Loucy (cell line): Measurements from ENCODE around the gene ERICH6.
A peak's percentile ranks its signal among the peaks of the same experiment; 100 is the strongest.

Source experiments
- H2AFZ ChIP-seq: fragments of 200-600 bp; sonication (generic); 2 replicates; pipeline ENCODE4 v1.6.0; 2016; ENCODE audit warnings: antibody characterized with exemption, mild to moderate bottlenecking, low read length, moderate library complexity
- H3F3A ChIP-seq: fragments of 200-600 bp; 2 replicates; pipeline ENCODE4 v1.6.0; 2016; ENCODE audit warnings: antibody characterized with exemption, low read depth, mild to moderate bottlenecking
- H3K27me3 ChIP-seq: fragments of 200-600 bp; sonication (generic); 2 replicates; pipeline ENCODE4 v1.6.1; 2014; ENCODE audit warnings: low read length, mild to moderate bottlenecking; ENCODE audit not compliant: insufficient read depth, poor library complexity, severe bottlenecking
- H3K36me3 ChIP-seq: fragments of 200-600 bp; sonication (generic); 2 replicates; pipeline ENCODE4 v1.6.1; 2016; ENCODE audit warnings: low read length; ENCODE audit not compliant: insufficient read depth
- H3K4me1 ChIP-seq: fragments of 200-600 bp; sonication (generic); 2 replicates; pipeline ENCODE4 v1.5.1; 2014; ENCODE audit warnings: low read length, mild to moderate bottlenecking; ENCODE audit not compliant: insufficient read depth, poor library complexity, severe bottlenecking
- H3K4me2 ChIP-seq: fragments of 200-600 bp; sonication (generic); 2 replicates; pipeline ENCODE4 v1.6.0; 2014; ENCODE audit warnings: antibody characterized with exemption, low read length, low read depth, mild to moderate bottlenecking; ENCODE audit not compliant: poor library complexity, severe bottlenecking
- H3K4me3 ChIP-seq: fragments of 200-600 bp; sonication (generic); 2 replicates; pipeline ENCODE4 v1.5.1; 2014; ENCODE audit warnings: low read length, mild to moderate bottlenecking, mixed read lengths; ENCODE audit not compliant: poor library complexity, severe bottlenecking
- H3K79me2 ChIP-seq: fragments of 200-600 bp; sonication (generic); 2 replicates; pipeline ENCODE4 v1.6.1; 2014; ENCODE audit warnings: low read length; ENCODE audit not compliant: insufficient read depth
- H3K9ac ChIP-seq: fragments of 200-600 bp; sonication (generic); 2 replicates; pipeline ENCODE4 v1.6.0; 2014; ENCODE audit warnings: mild to moderate bottlenecking, low read depth, low read length, moderate library complexity; ENCODE audit not compliant: poor library complexity, severe bottlenecking
- H3K9me2 ChIP-seq: fragments of 200-600 bp; sonication (generic); replicated peaks from 2 replicates; pipeline ENCODE4 v1.6.1; 2016; ENCODE audit warnings: low read depth, low read length, mixed read lengths
- H3K9me3 ChIP-seq: fragments of 200-600 bp; sonication (generic); 2 replicates; pipeline ENCODE4 v1.6.1; 2014; ENCODE audit warnings: mild to moderate bottlenecking, antibody characterized with exemption, low read length, low read depth; ENCODE audit not compliant: insufficient read depth
- H4K20me1 ChIP-seq: fragments of 200-600 bp; sonication (generic); 2 replicates; pipeline ENCODE4 v1.6.0; 2014; ENCODE audit warnings: antibody characterized with exemption, low read length, mild to moderate bottlenecking; ENCODE audit not compliant: insufficient read depth, poor library complexity, severe bottlenecking
- CTCF ChIP-seq: fragments of 200-600 bp; sonication (generic); conservative IDR thresholded peaks from 2 replicates; pipeline ENCODE4 v1.5.1; 2014; ENCODE audit warnings: mild to moderate bottlenecking, antibody characterized with exemption, low read length
- EZH2phosphoT487 ChIP-seq: fragments of 200-600 bp; IDR thresholded peaks from 2 replicates; pipeline ENCODE4 v1.6.1; 2018; ENCODE audit warnings: antibody characterized with exemption, mild to moderate bottlenecking, moderate library complexity, borderline replicate concordance

Gene ERICH6

GRCh38 chr3:150639262-150639661 is 64.5 kb downstream of the ERICH6 start:
- no peak overlapping the region for H3K4me2 ChIP-seq
- no peaks in the 10 kb centered on the region for H3K9me2 ChIP-seq
- no peak overlapping the region for H3K9ac ChIP-seq
- no peaks in the 10 kb centered on the region for H3K79me2 ChIP-seq
- no peak overlapping the region for H2AFZ ChIP-seq
- H3K9me3 ChIP-seq = no peaks in the 10 kb centered on the region
- no peaks in the 10 kb centered on the region for H3K27me3 ChIP-seq
- H3K36me3 ChIP-seq = no peaks in the 10 kb centered on the region
- H3F3A ChIP-seq = no peaks in the 10 kb centered on the region
- H4K20me1 ChIP-seq = no peaks in the 10 kb centered on the region
- H3K4me1 ChIP-seq = peaks cover 13% of the 10 kb centered on the region
- H3K4me3 ChIP-seq = no peak overlapping the region
- TF ChIP-seq EZH2phosphoT487 = no peak
- TF ChIP-seq CTCF = no peak

DNA sequence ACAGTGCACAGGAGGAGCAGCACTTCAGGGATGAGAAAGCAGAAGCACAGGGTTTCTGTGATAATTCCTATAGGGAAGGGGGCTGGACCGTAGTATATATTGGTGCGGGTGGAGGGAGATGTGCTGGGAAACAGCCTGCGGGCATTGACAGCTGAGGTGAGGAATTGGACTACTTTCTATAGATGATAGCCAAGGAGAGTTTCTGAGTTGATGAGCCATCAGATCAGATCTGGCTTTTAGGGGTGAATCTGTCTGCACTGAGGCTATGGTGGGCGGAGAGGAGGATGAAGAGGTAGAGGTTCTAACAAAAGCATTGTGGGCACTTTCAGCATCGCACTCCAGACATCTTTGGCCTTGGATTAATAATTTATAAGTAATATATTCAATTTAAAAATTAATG is 67.5 kb downstream of the ERICH6 start:
- no peaks in the 10 kb centered on the region for H3K9me3 ChIP-seq
- H3K4me3 ChIP-seq = no peak overlapping the region
- no peaks in the 10 kb centered on the region for H4K20me1 ChIP-seq
- no peak overlapping the region for H3K9ac ChIP-seq
- peaks cover 3% of the 10 kb centered on the region; the same call in 1 of the 2 replicates for H3K36me3 ChIP-seq
- no peaks in the 10 kb centered on the region for H3K9me2 ChIP-seq
- H3K4me1 ChIP-seq = peaks cover 13% of the 10 kb centered on the region
- H3F3A ChIP-seq = no peaks in the 10 kb centered on the region
- no peaks in the 10 kb centered on the region for H3K27me3 ChIP-seq
- H3K79me2 ChIP-seq = no peaks in the 10 kb centered on the region
- no peak overlapping the region for H2AFZ ChIP-seq
- TF ChIP-seq CTCF (no peak), EZH2phosphoT487 (no peak)
- peak overlapping the region; percentile 31 for H3K4me2 ChIP-seq

DNA sequence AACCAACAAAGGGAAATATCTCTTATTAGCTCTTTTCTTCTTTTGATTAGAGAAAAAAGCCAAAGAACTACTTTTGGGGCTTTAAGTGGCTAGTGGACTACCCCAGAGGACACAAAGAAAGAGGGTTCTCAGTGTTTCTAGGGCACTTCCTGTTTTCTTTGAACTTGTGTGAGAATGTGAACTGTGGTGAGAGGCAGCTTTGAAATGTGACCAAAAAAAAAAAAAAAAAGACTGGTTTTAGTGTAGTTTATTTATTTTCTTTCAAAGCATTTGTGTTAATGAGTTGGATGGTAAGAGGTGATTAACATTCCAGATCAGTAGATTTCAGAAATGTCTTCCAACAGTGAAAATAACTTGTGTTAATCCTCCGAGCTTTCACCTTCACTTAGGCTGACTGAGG is 68.2 kb downstream of the ERICH6 start:
- Histone ChIP-seq H3K9me2 (no peaks in the 10 kb centered on the region), H4K20me1 (no peaks in the 10 kb centered on the region), H2AFZ (peak overlapping the region; percentile 69), H3K36me3 (peaks cover 10% of the 10 kb centered on the region; the same call in 1 of the 2 replicates), H3K27me3 (no peaks in the 10 kb centered on the region), H3K4me3 (peak overlapping the region; percentile 21), H3K9ac (peak overlapping the region; percentile 24), H3K4me1 (peaks cover 13% of the 10 kb centered on the region), H3F3A (no peaks in the 10 kb centered on the region), H3K9me3 (no peaks in the 10 kb centered on the region), H3K79me2 (no peaks in the 10 kb centered on the region), H3K4me2 (peak overlapping the region; percentile 31)
- TF ChIP-seq EZH2phosphoT487 (no peak), CTCF (no peak)
